B cell (primary cell): Measurements from ENCODE around the gene ZNF771.

Experiments used
- CTCF ChIP-seq: fragments of 200-600 bp; IDR thresholded peaks from one replicate; pipeline ENCODE4 v1.8.0; 2022; ENCODE audit warnings: antibody characterized with exemption, mild to moderate bottlenecking
- EZH2 ChIP-seq: IDR thresholded peaks from 2 replicates; pipeline ENCODE4 v1.6.1; 2012; ENCODE audit warnings: borderline replicate concordance, low read depth, mild to moderate bottlenecking, moderate library complexity, low read length; ENCODE audit not compliant: insufficient read depth, poor library complexity, severe bottlenecking

- no peak for TF ChIP-seq EZH2
- no peak for TF ChIP-seq CTCF
Measured at GRCh38 chr16:30380803-30381208, 26.6 kb upstream of the ZNF771 start.
